Rectal smooth muscle tissue (tissue), 1 donor: ENCODE results near the gene AUP1.

Experiments used
- H3K27ac ChIP-seq: one replicate; pipeline ENCODE4 v1.7.0; 2013; ENCODE audit warnings: low read depth, low read length, inconsistent platforms
- H3K27me3 ChIP-seq: one replicate; pipeline ENCODE4 v1.7.0; 2013; ENCODE audit warnings: low read length; ENCODE audit not compliant: control insufficient read depth, insufficient read depth
- H3K36me3 ChIP-seq: one replicate; pipeline ENCODE4 v1.7.0; 2013; ENCODE audit warnings: low read length; ENCODE audit not compliant: control insufficient read depth, insufficient read depth
- H3K4me1 ChIP-seq: one replicate; pipeline ENCODE4 v1.7.0; 2013; ENCODE audit warnings: low read length; ENCODE audit not compliant: control insufficient read depth, insufficient read depth
- H3K4me3 ChIP-seq: one replicate; pipeline ENCODE4 v1.7.0; 2013; ENCODE audit warnings: low read length
- H3K9ac ChIP-seq: one replicate; pipeline ENCODE4 v1.7.0; 2013; ENCODE audit warnings: low read length

AUP1 gene

GRCh38 chr2:74501335-74502071 lies 28.0 kb downstream of the AUP1 start:
- Histone ChIP-seq H3K27me3 (peaks cover 32% of the 10 kb centered on the region), H3K9ac (no peak overlapping the region), H3K4me3 (peak overlapping the region; percentile 64), H3K27ac (no peak overlapping the region), H3K36me3 (no peaks in the 10 kb centered on the region), H3K4me1 (peaks cover 15% of the 10 kb centered on the region)

- Histone ChIP-seq H3K36me3 (no peaks in the 10 kb centered on the region), H3K27ac (no peak overlapping the region), H3K4me3 (no peak overlapping the region), H3K27me3 (peaks cover 32% of the 10 kb centered on the region), H3K9ac (no peak overlapping the region), H3K4me1 (peaks cover 11% of the 10 kb centered on the region)
Observed at GRCh38 chr2:74500578-74500946, 28.9 kb downstream of the AUP1 start.

GRCh38 chr2:74499940-74500577 lies 29.4 kb downstream of the AUP1 start:
- H3K36me3 ChIP-seq, result no peaks in the 10 kb centered on the region
- no peak overlapping the region for H3K27ac ChIP-seq
- peaks cover 32% of the 10 kb centered on the region for H3K27me3 ChIP-seq
- H3K4me3 ChIP-seq, result no peak overlapping the region
- H3K4me1 ChIP-seq, result peaks cover 11% of the 10 kb centered on the region
- no peak overlapping the region for H3K9ac ChIP-seq

- no peaks in the 10 kb centered on the region for H3K36me3 ChIP-seq
- H3K4me1 ChIP-seq, result peaks cover 11% of the 10 kb centered on the region
- no peak within 1 kb of the TSS for H3K27ac ChIP-seq
- H3K27me3 ChIP-seq, result peaks cover 32% of the 10 kb centered on the region
- H3K9ac ChIP-seq, result no peak within 1 kb of the TSS
- H3K4me3 ChIP-seq, result peak within 1 kb of the TSS; percentile 68
Observed at GRCh38 chr2:74499267-74499939, 30.1 kb downstream of the AUP1 start, which contains the start of gene LBX2. TSS of gene LBX2 (minus strand) at chr2:74499603. CDS start at chr2:74499537, 66 bp downstream.

GRCh38 chr2:74498500-74499266 lies 30.8 kb downstream of the AUP1 start:
- peaks cover 11% of the 10 kb centered on the region for H3K4me1 ChIP-seq
- no peak overlapping the region for H3K9ac ChIP-seq
- H3K27ac ChIP-seq, result no peak overlapping the region
- peak overlapping the region; percentile 68 for H3K4me3 ChIP-seq
- peaks cover 5% of the 10 kb centered on the region for H3K36me3 ChIP-seq
- peaks cover 27% of the 10 kb centered on the region for H3K27me3 ChIP-seq

GRCh38 chr2:74497777-74498499 lies 31.6 kb downstream of the AUP1 start:
- Histone ChIP-seq H3K4me3 (peak overlapping the region; percentile 68), H3K9ac (peak overlapping the region; percentile 36), H3K27me3 (peaks cover 27% of the 10 kb centered on the region), H3K27ac (no peak overlapping the region), H3K4me1 (peaks cover 11% of the 10 kb centered on the region), H3K36me3 (peaks cover 8% of the 10 kb centered on the region)

GRCh38 chr2:74496997-74497776 lies 32.3 kb downstream of the AUP1 start:
- Histone ChIP-seq H3K4me3 (peak overlapping the region; percentile 68), H3K36me3 (peaks cover 14% of the 10 kb centered on the region), H3K27me3 (peaks cover 26% of the 10 kb centered on the region), H3K4me1 (peaks cover 8% of the 10 kb centered on the region), H3K9ac (no peak overlapping the region), H3K27ac (no peak overlapping the region)

- Histone ChIP-seq H3K27me3 (peaks cover 23% of the 10 kb centered on the region), H3K9ac (no peak overlapping the region), H3K27ac (no peak overlapping the region), H3K36me3 (peaks cover 27% of the 10 kb centered on the region), H3K4me3 (no peak overlapping the region), H3K4me1 (peaks cover 8% of the 10 kb centered on the region)
Observed at GRCh38 chr2:74495440-74495839, 34.1 kb downstream of the AUP1 start.

- peaks cover 10% of the 10 kb centered on the region for H3K27me3 ChIP-seq
- H3K4me1 ChIP-seq, result peaks cover 5% of the 10 kb centered on the region
- peaks cover 32% of the 10 kb centered on the region for H3K36me3 ChIP-seq
- no peak overlapping the region for H3K27ac ChIP-seq
- no peak overlapping the region for H3K4me3 ChIP-seq
- no peak overlapping the region for H3K9ac ChIP-seq
Observed at GRCh38 chr2:74493546-74493945, 36.0 kb downstream of the AUP1 start.

GRCh38 chr2:74491648-74492544 lies 37.6 kb downstream of the AUP1 start:
- H3K27ac ChIP-seq, result no peak overlapping the region
- H3K9ac ChIP-seq, result no peak overlapping the region
- H3K4me3 ChIP-seq, result no peak overlapping the region
- no peaks in the 10 kb centered on the region for H3K27me3 ChIP-seq
- peaks cover 32% of the 10 kb centered on the region for H3K36me3 ChIP-seq
- no peaks in the 10 kb centered on the region for H3K4me1 ChIP-seq
